Limb (tissue), 2 donors: ENCODE data around the gene DNAH3.
"Not testable (repeated sequence)": the region's sequence is repeated elsewhere in the genome, so short reads cannot be mapped to it uniquely, and the experiment has no call there.

Source experiments
- DNase-seq, 2 donors: peaks; one replicate each; pipeline ENCODE4 v3.0.0-alpha.2; 2016; ENCODE audit errors: extremely low spot score in 2 of 2

The DNAH3 gene

GRCh38 chr16:21005008-21005407 lies 145.6 kb downstream of the DNAH3 start:
- DNase-seq: no peak

GRCh38 chr16:21001262-21001661 lies 149.4 kb downstream of the DNAH3 start:
- DNase-seq: no peak

- no peak for DNase-seq
Observed at GRCh38 chr16:20997147-20997546, 153.5 kb downstream of the DNAH3 start.

GRCh38 chr16:20995711-20996110 lies 154.9 kb downstream of the DNAH3 start:
- no peak for DNase-seq

- not testable (repeated sequence) for DNase-seq
Observed at GRCh38 chr16:20989496-20990070, 161.1 kb downstream of the DNAH3 start.

GRCh38 chr16:20987049-20987448 lies 163.6 kb downstream of the DNAH3 start:
- no peak for DNase-seq

- no peak for DNase-seq
Observed at GRCh38 chr16:20984019-20984418, 166.6 kb downstream of the DNAH3 start.

GRCh38 chr16:20976576-20976975 lies 174.1 kb downstream of the DNAH3 start:
- no peak for DNase-seq

- DNase-seq: not testable (repeated sequence)
Observed at GRCh38 chr16:20973201-20973600, 177.4 kb downstream of the DNAH3 start.

- no peak for DNase-seq
Observed at GRCh38 chr16:20971401-20971800, 179.2 kb downstream of the DNAH3 start.

GRCh38 chr16:20969386-20969785 lies 181.3 kb downstream of the DNAH3 start:
- no peak for DNase-seq

- no peak for DNase-seq
Observed at GRCh38 chr16:20968765-20969164, 181.9 kb downstream of the DNAH3 start.

GRCh38 chr16:20960899-20961298 lies 189.7 kb downstream of the DNAH3 start:
- DNase-seq: no peak

GRCh38 chr16:20957153-20957552 lies 193.5 kb downstream of the DNAH3 start:
- no peak for DNase-seq

GRCh38 chr16:20956319-20956718 lies 194.3 kb downstream of the DNAH3 start:
- DNase-seq: no peak

GRCh38 chr16:20954574-20954973 lies 196.1 kb downstream of the DNAH3 start:
- DNase-seq: no peak

GRCh38 chr16:20952139-20952920 lies 198.3 kb downstream of the DNAH3 start:
- peak in 1 of 2 donors; percentile 30 for DNase-seq

- DNase-seq: no peak
Observed at GRCh38 chr16:20950294-20950693, 200.4 kb downstream of the DNAH3 start.

- DNase-seq: no peak
Observed at GRCh38 chr16:20949660-20950059, 201.0 kb downstream of the DNAH3 start.

- no peak for DNase-seq
Observed at GRCh38 chr16:20948444-20948843, 202.2 kb downstream of the DNAH3 start.

GRCh38 chr16:20946015-20946629 lies 204.5 kb downstream of the DNAH3 start:
- DNase-seq: no peak

GRCh38 chr16:20945575-20945875 lies 205.1 kb downstream of the DNAH3 start:
- DNase-seq: not testable (repeated sequence)
